ENCODE results near the gene UBE2E2.

UBE2E2 gene

DNA sequence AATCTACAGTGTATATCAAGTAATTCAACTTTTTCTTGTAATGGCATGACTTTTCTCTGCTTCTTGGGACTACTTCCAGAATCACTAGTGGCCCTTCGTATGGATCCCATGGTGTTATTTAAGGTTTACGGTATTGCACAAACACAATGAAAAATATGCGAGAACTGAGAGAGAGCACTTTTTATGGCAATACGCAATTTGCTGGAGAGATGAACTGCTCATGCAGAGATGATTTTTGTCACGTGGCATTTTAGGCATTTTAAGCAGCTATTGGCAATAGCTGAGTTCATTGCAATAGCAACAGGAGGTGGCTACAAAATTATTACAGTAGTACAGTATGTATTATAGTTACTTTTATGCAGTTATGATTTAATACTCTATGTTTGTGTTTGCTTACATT lies 294.0 kb downstream of the UBE2E2 start:
- CTCF ChIA-PET: no interaction called here
- no peak overlapping the region for H3K4me3 ChIP-seq (ENCODE audit: low read depth, low read length)
- TF ChIP-seq, protein P1, sequence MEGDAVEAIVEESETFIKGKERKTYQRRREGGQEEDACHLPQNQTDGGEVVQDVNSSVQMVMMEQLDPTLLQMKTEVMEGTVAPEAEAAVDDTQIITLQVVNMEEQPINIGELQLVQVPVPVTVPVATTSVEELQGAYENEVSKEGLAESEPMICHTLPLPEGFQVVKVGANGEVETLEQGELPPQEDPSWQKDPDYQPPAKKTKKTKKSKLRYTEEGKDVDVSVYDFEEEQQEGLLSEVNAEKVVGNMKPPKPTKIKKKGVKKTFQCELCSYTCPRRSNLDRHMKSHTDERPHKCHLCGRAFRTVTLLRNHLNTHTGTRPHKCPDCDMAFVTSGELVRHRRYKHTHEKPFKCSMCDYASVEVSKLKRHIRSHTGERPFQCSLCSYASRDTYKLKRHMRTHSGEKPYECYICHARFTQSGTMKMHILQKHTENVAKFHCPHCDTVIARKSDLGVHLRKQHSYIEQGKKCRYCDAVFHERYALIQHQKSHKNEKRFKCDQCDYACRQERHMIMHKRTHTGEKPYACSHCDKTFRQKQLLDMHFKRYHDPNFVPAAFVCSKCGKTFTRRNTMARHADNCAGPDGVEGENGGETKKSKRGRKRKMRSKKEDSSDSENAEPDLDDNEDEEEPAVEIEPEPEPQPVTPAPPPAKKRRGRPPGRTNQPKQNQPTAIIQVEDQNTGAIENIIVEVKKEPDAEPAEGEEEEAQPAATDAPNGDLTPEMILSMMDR (IDR thresholded peaks at IDR 0.05; ENCODE audit: insufficient read depth, low read length, missing control alignments): no peak
- POLR2A ChIA-PET: no interaction called here
- DNase-seq (ENCODE audit: low read depth, low spot score): no peak

DNA sequence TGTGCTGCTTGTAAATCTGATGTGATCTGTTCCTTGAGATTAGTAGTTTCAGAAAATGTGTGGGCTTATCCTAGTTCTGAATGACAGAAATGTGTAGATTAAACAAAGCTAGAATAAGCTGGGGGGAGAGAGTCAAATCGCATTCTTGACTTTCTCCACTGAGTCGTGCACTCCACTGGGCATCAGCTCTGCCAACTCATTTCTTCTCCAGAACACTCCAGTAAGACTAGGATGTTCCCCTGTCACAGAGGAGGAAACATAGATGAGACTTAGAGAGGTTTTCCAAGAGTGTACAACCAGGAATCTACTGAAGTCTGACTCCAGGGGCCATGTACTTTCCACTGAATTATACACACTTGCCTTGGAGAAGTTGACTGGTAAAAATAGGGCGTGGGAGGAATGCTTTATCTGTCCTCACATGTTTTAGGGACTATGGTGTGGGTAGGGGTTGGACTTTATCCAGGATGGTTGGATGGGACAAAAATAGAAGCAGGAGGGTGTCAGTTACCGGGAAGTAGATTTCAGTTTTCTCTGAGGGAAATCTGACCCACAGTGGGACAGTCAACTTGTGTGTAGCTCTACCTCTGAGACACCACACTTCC lies 298.2 kb downstream of the UBE2E2 start:
- H3K4me3 ChIP-seq (ENCODE audit: low read depth, low read length): no peak overlapping the region
- DNase-seq (ENCODE audit: low read depth, low spot score): no peak
- TF ChIP-seq, protein P1 (IDR thresholded peaks at IDR 0.05; ENCODE audit: insufficient read depth, low read length, missing control alignments): no peak
- ChIA-PET POLR2A (no interaction called here), CTCF (no interaction called here)

DNA sequence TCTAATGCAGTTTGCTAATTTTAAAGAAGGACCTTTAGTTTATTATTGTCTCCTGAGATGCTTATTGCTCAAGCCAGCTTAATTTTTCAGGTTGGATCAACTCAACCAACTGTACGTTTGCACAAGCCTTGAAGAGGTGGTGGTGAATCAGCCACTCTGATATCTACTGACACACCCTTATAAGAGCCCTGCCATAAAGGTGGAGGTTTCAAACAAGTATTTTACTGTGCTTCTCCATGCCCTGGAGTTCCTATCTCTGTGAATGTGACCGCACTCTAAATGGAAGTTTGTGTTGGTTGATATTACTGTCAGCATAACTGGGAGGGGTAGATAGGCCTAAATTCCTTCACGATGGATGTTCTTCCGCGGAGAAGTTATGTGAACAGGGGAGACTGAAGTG lies 305.3 kb downstream of the UBE2E2 start:
- ChIA-PET CTCF (interaction anchor here (0.6 kb wide), 1 partner anchor 756 kb away, joined by 3 read pairs; no protein-coding TSS in a partner anchor), POLR2A (no interaction called here)

DNA sequence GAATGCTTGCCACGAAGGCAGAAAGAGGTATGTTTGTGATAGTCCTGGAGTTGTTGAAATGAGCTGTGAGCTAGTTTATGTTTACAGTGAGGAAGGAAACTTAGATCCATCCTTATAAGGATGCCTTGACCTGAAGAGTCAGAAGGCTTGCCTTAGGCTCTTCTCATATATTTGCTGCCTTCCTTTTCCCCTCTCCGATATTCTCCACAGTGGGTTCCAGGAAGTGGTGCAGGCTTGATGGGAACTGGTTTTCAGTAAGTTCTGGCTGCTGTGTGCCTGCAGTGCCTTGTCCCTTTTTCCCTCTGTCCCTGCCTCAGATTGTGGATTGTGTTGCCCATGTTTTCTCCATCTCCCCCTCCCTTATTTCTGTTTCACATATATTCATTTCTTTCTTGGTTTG lies 315.3 kb downstream of the UBE2E2 start:
- ChIA-PET CTCF (no interaction called here), POLR2A (no interaction called here)
- TF ChIP-seq, protein P1 (IDR thresholded peaks at IDR 0.05; ENCODE audit: insufficient read depth, low read length, missing control alignments): no peak
- no peak overlapping the region for H3K4me3 ChIP-seq (ENCODE audit: low read depth, low read length)
- no peak for DNase-seq (ENCODE audit: low read depth, low spot score)

More for the DNA sequence above, 305.3 kb downstream of the UBE2E2 start:
- DNase-seq (ENCODE audit: low read depth, low spot score): no peak
- TF ChIP-seq, protein P1 (IDR thresholded peaks at IDR 0.05; ENCODE audit: insufficient read depth, low read length, missing control alignments): no peak
- H3K4me3 ChIP-seq (ENCODE audit: low read depth, low read length): no peak overlapping the region

DNA sequence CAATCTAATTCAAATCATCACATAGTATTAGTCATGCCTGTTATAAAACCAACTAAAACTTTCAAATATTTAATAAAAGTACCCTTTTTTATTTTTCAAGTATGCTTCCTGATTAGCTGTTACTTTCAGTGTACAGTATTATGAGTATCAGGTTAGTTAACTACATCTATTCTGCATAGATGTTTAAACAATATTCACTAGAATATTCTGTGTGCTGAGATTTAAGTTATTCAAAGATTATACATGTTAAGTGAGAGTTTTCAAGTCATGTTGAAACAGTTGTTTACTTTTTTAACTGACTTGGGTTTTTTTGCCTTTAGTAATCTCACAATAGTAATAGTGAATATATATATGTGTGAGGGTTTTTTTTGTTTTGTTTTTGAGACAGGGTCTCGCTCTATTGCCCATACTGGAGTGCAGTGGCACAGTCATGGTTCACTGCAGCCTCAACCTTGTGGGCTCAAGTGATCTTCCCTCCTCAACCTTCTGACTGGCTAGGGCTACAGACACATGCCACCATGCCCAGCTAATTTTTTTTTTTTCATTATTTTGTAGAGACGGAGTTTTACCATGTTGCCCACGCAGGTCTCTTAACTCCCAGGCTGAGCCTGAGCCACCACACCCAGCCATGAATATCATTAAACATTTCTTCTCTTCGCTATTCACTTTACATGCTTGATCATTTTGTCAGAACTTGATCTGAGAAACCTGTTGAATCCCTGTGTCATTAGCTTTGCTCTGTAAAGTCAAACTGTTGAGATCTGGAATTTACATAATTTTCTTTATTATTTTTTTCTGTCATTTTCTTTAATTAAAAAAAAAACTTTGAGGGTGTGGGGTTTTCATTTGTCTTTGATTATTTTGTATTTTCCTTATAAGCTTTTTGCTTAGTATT lies 316.4 kb downstream of the UBE2E2 start:
- H3K4me3 ChIP-seq (ENCODE audit: low read depth, low read length): no peak overlapping the region
- no peak for DNase-seq (ENCODE audit: low read depth, low spot score)
- POLR2A ChIA-PET: interaction anchor here (0.7 kb wide), 1 partner anchor 33 kb away, joined by 3 read pairs; no protein-coding TSS in a partner anchor
- TF ChIP-seq, protein P1 (IDR thresholded peaks at IDR 0.05; ENCODE audit: insufficient read depth, low read length, missing control alignments): no peak
- CTCF ChIA-PET: no interaction called here

DNA sequence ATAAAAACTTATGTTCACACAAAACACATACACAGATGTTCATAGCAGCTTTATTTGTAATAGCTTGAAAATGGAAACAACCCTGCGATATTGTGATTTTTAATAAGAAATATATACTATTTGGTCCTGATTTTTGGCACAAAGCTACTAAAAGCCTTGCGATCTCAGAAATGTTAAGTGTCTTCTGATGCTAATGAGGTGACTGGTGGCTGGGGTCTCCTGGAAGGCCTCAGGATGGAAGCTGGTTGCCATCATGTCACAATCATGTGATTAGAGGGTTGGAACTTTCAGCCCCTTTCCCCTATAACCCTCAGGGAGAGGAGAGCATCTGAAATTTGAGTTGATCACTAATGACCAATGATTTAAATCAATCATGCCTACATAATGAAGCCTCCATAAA lies 324.2 kb downstream of the UBE2E2 start:
- CTCF ChIA-PET: no interaction called here
- POLR2A ChIA-PET: no interaction called here

More for the DNA sequence above, 324.2 kb downstream of the UBE2E2 start:
- no peak overlapping the region for H3K4me3 ChIP-seq (ENCODE audit: low read depth, low read length)
- no peak for DNase-seq (ENCODE audit: low read depth, low spot score)
- TF ChIP-seq, protein P1 (IDR thresholded peaks at IDR 0.05; ENCODE audit: insufficient read depth, low read length, missing control alignments): no peak
